MM.1S (cell line): ENCODE data around the gene BCO2.

Experiments used
- DNase-seq: peaks from one replicate; pipeline ENCODE4 v3.0.0-alpha.2; 2015
- H2AFZ ChIP-seq: fragments of 300-600 bp; sonication (generic); 2 replicates; pipeline ENCODE4 v1.6.0; 2016; ENCODE audit warnings: antibody characterized with exemption, low read length
- H3F3A ChIP-seq: fragments of 300-600 bp; sonication (generic); 2 replicates; pipeline ENCODE4 v1.6.1; 2016; ENCODE audit warnings: mild to moderate bottlenecking, antibody characterized with exemption, low read length, moderate library complexity, mixed read lengths; ENCODE audit not compliant: insufficient read depth
- H3K27ac ChIP-seq: fragments of 300-600 bp; sonication (generic); 2 replicates; pipeline ENCODE4 v1.5.1; 2016; ENCODE audit warnings: mild to moderate bottlenecking, low read length
- H3K27me3 ChIP-seq: fragments of 300-600 bp; sonication (generic); replicated peaks from 2 replicates; pipeline ENCODE4 v1.6.0; 2016; ENCODE audit warnings: low read length; ENCODE audit not compliant: insufficient read depth
- H3K36me3 ChIP-seq: fragments of 300-600 bp; sonication (generic); replicated peaks from 2 replicates; pipeline ENCODE4 v1.6.1; 2016; ENCODE audit warnings: mild to moderate bottlenecking, low read length, mixed read lengths; ENCODE audit not compliant: insufficient read depth
- H3K4me1 ChIP-seq: fragments of 300-600 bp; sonication (generic); 2 replicates; pipeline ENCODE4 v1.6.1; 2016; ENCODE audit warnings: low read length, mixed read lengths
- H3K4me2 ChIP-seq: fragments of 300-600 bp; sonication (generic); 2 replicates; pipeline ENCODE4 v1.6.0; 2016; ENCODE audit warnings: low read depth, low read length
- H3K4me3 ChIP-seq: fragments of 300-600 bp; sonication (generic); 2 replicates; pipeline ENCODE4 v1.5.1; 2016; ENCODE audit warnings: low read length, mixed read lengths
- H3K79me2 ChIP-seq: fragments of 300-600 bp; sonication (generic); 2 replicates; pipeline ENCODE4 v1.6.1; 2016; ENCODE audit warnings: mixed run types, low read length, mixed read lengths
- H3K9ac ChIP-seq: fragments of 300-600 bp; sonication (generic); 2 replicates; pipeline ENCODE4 v1.6.1; 2016; ENCODE audit warnings: low read length, mixed read lengths
- H3K9me2 ChIP-seq: fragments of 300-600 bp; sonication (generic); replicated peaks from 2 replicates; pipeline ENCODE4 v1.6.1; 2016; ENCODE audit warnings: mild to moderate bottlenecking, low read length, mixed read lengths; ENCODE audit not compliant: insufficient read depth
- H3K9me3 ChIP-seq: fragments of 300-600 bp; sonication (generic); replicated peaks from 2 replicates; pipeline ENCODE4 v1.6.1; 2016; ENCODE audit warnings: mild to moderate bottlenecking, low read length, mixed read lengths; ENCODE audit not compliant: insufficient read depth
- H4K20me1 ChIP-seq: fragments of 300-600 bp; sonication (generic); 2 replicates; pipeline ENCODE4 v1.6.1; 2016; ENCODE audit warnings: mild to moderate bottlenecking, low read length, moderate library complexity, mixed read lengths; ENCODE audit not compliant: insufficient read depth
- EZH2 ChIP-seq: fragments of 300-600 bp; sonication (generic); optimal IDR thresholded peaks from 2 replicates; pipeline ENCODE3; 2017; ENCODE audit warnings: low read depth, mild to moderate bottlenecking, antibody characterized with exemption, low read length, mixed read lengths
- EZH2phosphoT487 ChIP-seq: fragments of 300-600 bp; sonication (generic); IDR thresholded peaks from 2 replicates; pipeline ENCODE4 v1.6.1; 2018; ENCODE audit warnings: antibody characterized with exemption, low read length
- TF ChIP-seq, protein P1 (sequence below): fragments of 300-600 bp; sonication (generic); IDR thresholded peaks from 2 replicates; pipeline ENCODE4 v1.5.1; 2016; ENCODE audit warnings: antibody characterized with exemption, low read length, mixed read lengths

BCO2 gene

DNA sequence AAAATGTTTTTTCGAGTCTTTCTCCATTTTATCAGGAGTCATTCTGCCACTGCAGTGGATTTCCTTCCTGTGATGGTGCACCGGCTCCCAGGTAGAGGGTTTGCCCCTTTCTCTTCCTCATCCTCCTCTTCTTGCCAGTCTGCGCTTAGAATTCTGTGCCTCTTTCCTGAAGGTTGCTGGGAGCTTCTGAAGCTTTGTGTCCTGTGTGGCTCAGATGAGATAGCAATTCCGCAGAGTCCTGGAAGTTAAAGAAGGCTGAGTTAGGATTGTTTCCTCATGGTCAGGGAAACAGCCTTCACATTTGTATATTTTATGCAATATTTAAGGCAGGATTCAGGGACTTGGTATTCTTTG lies 264 bp downstream of the BCO2 start:
- Histone ChIP-seq H3K27ac (no peak overlapping the region), H3K9me2 (no peaks in the 10 kb centered on the region), H3K9ac (no peak overlapping the region), H3K27me3 (no peaks in the 10 kb centered on the region), H3K4me2 (no peak overlapping the region), H4K20me1 (no peaks in the 10 kb centered on the region), H3F3A (0 out of 2 replicates have a peak, but pooled peaks cover 4% of the 10 kb centered on the region), H3K4me3 (no peak overlapping the region), H3K9me3 (no peaks in the 10 kb centered on the region), H2AFZ (no peak overlapping the region), H3K79me2 (no peaks in the 10 kb centered on the region), H3K4me1 (peaks cover 16% of the 10 kb centered on the region), H3K36me3 (no peaks in the 10 kb centered on the region)
- TF ChIP-seq EZH2 (no peak), EZH2phosphoT487 (no peak)
- DNase-seq = no peak

DNA sequence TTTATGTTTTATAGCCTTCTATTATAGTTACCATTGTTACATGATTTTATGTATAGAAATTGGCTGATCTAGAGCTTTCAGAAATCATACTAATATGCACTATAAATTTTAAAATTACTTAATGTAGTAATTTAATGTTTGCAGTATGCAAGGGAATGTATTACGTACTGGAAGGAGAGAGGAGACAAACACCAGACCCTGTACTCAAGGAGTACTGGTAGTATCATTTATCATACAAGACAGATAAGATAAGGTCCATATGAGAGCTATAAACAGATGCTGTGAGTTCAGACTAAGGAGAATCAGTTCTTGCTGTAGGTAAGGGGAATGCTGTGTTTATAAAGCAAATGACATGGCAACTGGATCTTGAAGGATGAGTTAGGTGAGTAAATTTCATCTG lies 765 bp downstream of the BCO2 start:
- Histone ChIP-seq H4K20me1 (no peaks in the 10 kb centered on the region), H3K9me3 (no peaks in the 10 kb centered on the region), H3K27me3 (no peaks in the 10 kb centered on the region), H3K9me2 (no peaks in the 10 kb centered on the region), H3K9ac (no peak overlapping the region), H3F3A (0 out of 2 replicates have a peak, but pooled peaks cover 4% of the 10 kb centered on the region), H3K36me3 (no peaks in the 10 kb centered on the region), H3K79me2 (no peaks in the 10 kb centered on the region), H3K4me3 (no peak overlapping the region), H3K27ac (no peak overlapping the region), H2AFZ (no peak overlapping the region), H3K4me2 (no peak overlapping the region), H3K4me1 (peaks cover 16% of the 10 kb centered on the region)
- no peak for DNase-seq
- no peak for TF ChIP-seq EZH2phosphoT487
- TF ChIP-seq, protein P1, sequence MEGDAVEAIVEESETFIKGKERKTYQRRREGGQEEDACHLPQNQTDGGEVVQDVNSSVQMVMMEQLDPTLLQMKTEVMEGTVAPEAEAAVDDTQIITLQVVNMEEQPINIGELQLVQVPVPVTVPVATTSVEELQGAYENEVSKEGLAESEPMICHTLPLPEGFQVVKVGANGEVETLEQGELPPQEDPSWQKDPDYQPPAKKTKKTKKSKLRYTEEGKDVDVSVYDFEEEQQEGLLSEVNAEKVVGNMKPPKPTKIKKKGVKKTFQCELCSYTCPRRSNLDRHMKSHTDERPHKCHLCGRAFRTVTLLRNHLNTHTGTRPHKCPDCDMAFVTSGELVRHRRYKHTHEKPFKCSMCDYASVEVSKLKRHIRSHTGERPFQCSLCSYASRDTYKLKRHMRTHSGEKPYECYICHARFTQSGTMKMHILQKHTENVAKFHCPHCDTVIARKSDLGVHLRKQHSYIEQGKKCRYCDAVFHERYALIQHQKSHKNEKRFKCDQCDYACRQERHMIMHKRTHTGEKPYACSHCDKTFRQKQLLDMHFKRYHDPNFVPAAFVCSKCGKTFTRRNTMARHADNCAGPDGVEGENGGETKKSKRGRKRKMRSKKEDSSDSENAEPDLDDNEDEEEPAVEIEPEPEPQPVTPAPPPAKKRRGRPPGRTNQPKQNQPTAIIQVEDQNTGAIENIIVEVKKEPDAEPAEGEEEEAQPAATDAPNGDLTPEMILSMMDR = no peak
- TF ChIP-seq EZH2 = no peak

DNA sequence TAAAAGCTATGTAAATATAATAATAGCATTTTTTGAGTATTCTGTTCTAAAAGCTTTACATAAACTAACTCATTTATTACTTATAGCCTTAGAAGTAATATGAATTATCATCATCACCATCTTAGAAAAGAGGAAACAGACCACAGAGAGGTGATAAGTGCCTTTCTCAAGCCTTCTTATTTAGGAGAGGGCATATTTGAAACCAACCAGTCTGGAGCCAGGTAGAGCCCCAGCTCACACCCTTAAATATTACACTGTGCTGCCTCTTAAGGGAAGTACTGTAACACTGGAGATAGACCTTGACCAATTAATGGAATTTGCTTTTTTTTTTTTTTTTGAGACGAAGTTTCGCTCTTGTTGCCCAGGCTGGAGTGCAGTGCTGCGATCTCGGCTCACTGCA lies 2.3 kb downstream of the BCO2 start:
- DNase-seq = no peak
- Histone ChIP-seq H3K79me2 (no peaks in the 10 kb centered on the region), H2AFZ (no peak overlapping the region), H3K27me3 (no peaks in the 10 kb centered on the region), H3K9me3 (no peaks in the 10 kb centered on the region), H3F3A (0 out of 2 replicates have a peak, but pooled peaks cover 4% of the 10 kb centered on the region), H3K4me2 (no peak overlapping the region), H4K20me1 (no peaks in the 10 kb centered on the region), H3K4me1 (peaks cover 16% of the 10 kb centered on the region), H3K36me3 (no peaks in the 10 kb centered on the region), H3K9ac (no peak overlapping the region), H3K27ac (no peak overlapping the region), H3K4me3 (no peak overlapping the region), H3K9me2 (no peaks in the 10 kb centered on the region)
- TF ChIP-seq EZH2phosphoT487 = no peak
- no peak for TF ChIP-seq EZH2
- TF ChIP-seq, protein P1 = no peak

DNA sequence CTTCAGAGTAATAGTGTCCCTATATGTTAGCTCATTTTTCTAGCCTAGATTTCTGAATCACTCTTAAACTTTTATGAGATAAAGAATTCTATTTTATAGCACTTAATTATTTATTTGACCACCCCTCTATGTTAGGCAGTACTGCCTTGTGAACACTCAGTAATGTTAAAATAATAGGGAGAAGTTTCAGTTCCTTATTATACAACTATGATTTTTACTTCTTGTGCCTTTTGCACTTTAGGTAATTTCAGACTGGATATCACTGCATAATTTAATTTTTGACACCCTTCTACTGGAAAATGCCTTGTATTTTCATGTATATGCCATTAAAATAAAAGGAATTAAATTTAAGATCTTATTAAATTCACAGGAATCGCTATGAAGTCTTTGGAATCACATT lies 3.1 kb downstream of the BCO2 start:
- H3K27me3 ChIP-seq = no peaks in the 10 kb centered on the region
- TF ChIP-seq EZH2phosphoT487 (no peak), EZH2 (no peak)
- TF ChIP-seq, protein P1 = no peak
- no peak overlapping the region for H2AFZ ChIP-seq
- H3K4me3 ChIP-seq = no peak overlapping the region
- no peaks in the 10 kb centered on the region for H4K20me1 ChIP-seq
- H3K9me2 ChIP-seq = no peaks in the 10 kb centered on the region
- no peaks in the 10 kb centered on the region for H3K9me3 ChIP-seq
- H3K9ac ChIP-seq = no peak overlapping the region
- H3K36me3 ChIP-seq = no peaks in the 10 kb centered on the region
- peak overlapping the region; percentile 32; the same call in 1 of the 2 replicates for H3K4me2 ChIP-seq
- H3K79me2 ChIP-seq = no peaks in the 10 kb centered on the region
- H3K27ac ChIP-seq = no peak overlapping the region
- DNase-seq = no peak
- H3F3A ChIP-seq = 0 out of 2 replicates have a peak, but pooled peaks cover 4% of the 10 kb centered on the region
- peaks cover 16% of the 10 kb centered on the region for H3K4me1 ChIP-seq
